Measurements from ENCODE around the gene BSND.

DNA sequence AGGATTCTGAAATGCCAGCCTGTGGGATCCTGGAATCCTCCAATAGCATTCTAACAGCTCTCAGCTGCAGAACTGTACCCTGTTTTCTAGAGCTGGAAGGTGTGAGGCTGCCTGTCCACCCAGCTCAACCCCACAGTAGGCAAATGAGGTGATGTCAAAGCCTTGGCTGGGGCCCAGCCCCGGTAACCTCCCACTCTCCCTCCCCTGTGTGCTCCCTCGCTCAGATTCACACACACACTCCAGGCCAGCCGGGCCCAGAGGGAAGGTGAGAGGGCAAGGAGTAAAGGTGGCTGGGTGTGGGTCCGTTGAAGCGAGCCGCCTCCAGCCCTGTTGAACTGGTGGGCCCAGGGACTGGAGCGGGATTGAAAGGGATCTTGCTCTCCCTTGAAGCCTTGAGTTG is at the start of gene BSND:
- TF ChIP-seq, protein P1, sequence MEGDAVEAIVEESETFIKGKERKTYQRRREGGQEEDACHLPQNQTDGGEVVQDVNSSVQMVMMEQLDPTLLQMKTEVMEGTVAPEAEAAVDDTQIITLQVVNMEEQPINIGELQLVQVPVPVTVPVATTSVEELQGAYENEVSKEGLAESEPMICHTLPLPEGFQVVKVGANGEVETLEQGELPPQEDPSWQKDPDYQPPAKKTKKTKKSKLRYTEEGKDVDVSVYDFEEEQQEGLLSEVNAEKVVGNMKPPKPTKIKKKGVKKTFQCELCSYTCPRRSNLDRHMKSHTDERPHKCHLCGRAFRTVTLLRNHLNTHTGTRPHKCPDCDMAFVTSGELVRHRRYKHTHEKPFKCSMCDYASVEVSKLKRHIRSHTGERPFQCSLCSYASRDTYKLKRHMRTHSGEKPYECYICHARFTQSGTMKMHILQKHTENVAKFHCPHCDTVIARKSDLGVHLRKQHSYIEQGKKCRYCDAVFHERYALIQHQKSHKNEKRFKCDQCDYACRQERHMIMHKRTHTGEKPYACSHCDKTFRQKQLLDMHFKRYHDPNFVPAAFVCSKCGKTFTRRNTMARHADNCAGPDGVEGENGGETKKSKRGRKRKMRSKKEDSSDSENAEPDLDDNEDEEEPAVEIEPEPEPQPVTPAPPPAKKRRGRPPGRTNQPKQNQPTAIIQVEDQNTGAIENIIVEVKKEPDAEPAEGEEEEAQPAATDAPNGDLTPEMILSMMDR (IDR thresholded peaks at IDR 0.05 in 4 of 5, conservative IDR thresholded peaks at IDR 0.05 in 1 of 5): no peak
- TF ChIP-seq POLR2A (IDR thresholded peaks at IDR 0.05): no peak

Data from gastrocnemius medialis (tissue), 4 donors.